ENCODE measurements around the gene ZNF765. TPM values are rescaled to one million over a fixed set of nuclear protein-coding genes. Genes with fewer than 3 reads are reported as not detected.

Gene ZNF765
- total and polyA plus RNA-seq, 9 of the 15 experiments (the other 6 are each of a cell fraction or from before 2014, with no cell fraction given), result 5.4 to 17.5 (median 9.6) TPM

- no TSS peak for BruUV-seq (replicated peaks)
- no peak for FAIRE-seq
- H3K27me3 ChIP-seq (ENCODE audit: control insufficient read depth in 2 of 2, insufficient read depth in 2 of 2, low read length in 2 of 2), result no peaks in the 10 kb centered on the region
- no peak overlapping the region for H3K9ac ChIP-seq (ENCODE audit: insufficient read depth in 1 of 2, low read depth in 2 of 2, low read length in 2 of 2)
- H2AFZ ChIP-seq (ENCODE audit: low read depth, low read length), result no peak overlapping the region
- no peak for DNase-seq (ENCODE audit: extremely low read depth in 1 of 4, low spot score in 3 of 4)
- 24% methylated on average over 1 of the region's 1 CpG for WGBS (ENCODE audit: insufficient coverage, low coverage, missing lambda C conversion rate)
- no peaks in the 10 kb centered on the region for H4K20me1 ChIP-seq (replicated peaks; ENCODE audit: control insufficient read depth, insufficient read depth, low read length)
- ChIA-PET POLR2A (no interaction called here), CTCF (ENCODE audit: low intra/inter-chr PET ratio) (no interaction called here)
- H3K4me3 ChIP-seq, result no peak overlapping the region
- H3K4me2 ChIP-seq (ENCODE audit: insufficient read depth, low read length), result no peak overlapping the region
- intact Hi-C loops (cut with micrococcal nuclease), result no loop called here
- H3K27ac ChIP-seq (ENCODE audit: extremely low read depth, low read depth, low read length), result no peak overlapping the region
- no peak for TF ChIP-seq DNMT1 (IDR thresholded peaks at IDR 0.05)
- no peak for TF ChIP-seq SMARCA4 (IDR thresholded peaks at IDR 0.05)
- TF ChIP-seq ZNF324 (CRISPR knock-in tag; IDR thresholded peaks at IDR 0.05), result no peak
- no peak for TF ChIP-seq NR2C1 (IDR thresholded peaks at IDR 0.05)
- TF ChIP-seq NR2C1 (tag; IDR thresholded peaks at IDR 0.05), result no peak
- no peak for TF ChIP-seq ZNF76 (CRISPR knock-in tag; IDR thresholded peaks at IDR 0.05; ENCODE audit: borderline replicate concordance)
- no peak for TF ChIP-seq POU5F1 (IDR thresholded peaks at IDR 0.05; ENCODE audit: borderline replicate concordance, low read depth, low read length, partially characterized antibody)
- no peak for TF ChIP-seq ESRRA (IDR thresholded peaks at IDR 0.05; ENCODE audit: borderline replicate concordance, low read depth)
- TF ChIP-seq SLC30A9 (CRISPR knock-in tag; IDR thresholded peaks at IDR 0.05), result no peak
- no peak for TF ChIP-seq THAP12 (CRISPR knock-in tag; IDR thresholded peaks at IDR 0.05)
- TF ChIP-seq TCF3 (CRISPR knock-in tag; IDR thresholded peaks at IDR 0.05), result no peak
- TF ChIP-seq TGIF2 (CRISPR knock-in tag; IDR thresholded peaks at IDR 0.05), result no peak
- no peak for TF ChIP-seq ZNF134 (CRISPR knock-in tag; conservative IDR thresholded peaks at IDR 0.05)
- no peaks in the 10 kb centered on the region for H3K9me1 ChIP-seq (ENCODE audit: control insufficient read depth, insufficient read depth, low read length)
- H3K79me2 ChIP-seq (ENCODE audit: control insufficient read depth, insufficient read depth, low read length), result no peaks in the 10 kb centered on the region
- in situ Hi-C loops (cut with MboI), result no loop called here
- no peaks in the 10 kb centered on the region for H3K9me3 ChIP-seq (replicated peaks; ENCODE audit: control insufficient read depth, insufficient read depth, low read depth, low read length)
- no peaks in the 10 kb centered on the region; a peak in 1 of 5 replicates for H3K4me1 ChIP-seq (replicated peaks in 1 of 2; ENCODE audit: control insufficient read depth in 2 of 2, insufficient read depth in 2 of 2, low read length in 2 of 2)
- ATAC-seq, result no peak
- H3K36me3 ChIP-seq (ENCODE audit: control insufficient read depth, insufficient read depth, low read length), result 0 out of 3 replicates have a peak, but pooled peaks cover 2% of the 10 kb centered on the region
Observed at GRCh38 chr19:53374743-53375142, 20.2 kb upstream of the ZNF765 start.
